GM12801 (cell line): Measurements from ENCODE around the gene CCL22.

Experiments
- TF ChIP-seq, protein P1 (sequence below): IDR thresholded peaks from one replicate; pipeline ENCODE4 v1.5.1; 2011; ENCODE audit warnings: control low read depth; ENCODE audit not compliant: insufficient read length; ENCODE audit errors: extremely low read depth

Gene CCL22

GRCh38 chr16:57319646-57320045 lies 38.9 kb upstream of the CCL22 start:
- TF ChIP-seq, protein P1, sequence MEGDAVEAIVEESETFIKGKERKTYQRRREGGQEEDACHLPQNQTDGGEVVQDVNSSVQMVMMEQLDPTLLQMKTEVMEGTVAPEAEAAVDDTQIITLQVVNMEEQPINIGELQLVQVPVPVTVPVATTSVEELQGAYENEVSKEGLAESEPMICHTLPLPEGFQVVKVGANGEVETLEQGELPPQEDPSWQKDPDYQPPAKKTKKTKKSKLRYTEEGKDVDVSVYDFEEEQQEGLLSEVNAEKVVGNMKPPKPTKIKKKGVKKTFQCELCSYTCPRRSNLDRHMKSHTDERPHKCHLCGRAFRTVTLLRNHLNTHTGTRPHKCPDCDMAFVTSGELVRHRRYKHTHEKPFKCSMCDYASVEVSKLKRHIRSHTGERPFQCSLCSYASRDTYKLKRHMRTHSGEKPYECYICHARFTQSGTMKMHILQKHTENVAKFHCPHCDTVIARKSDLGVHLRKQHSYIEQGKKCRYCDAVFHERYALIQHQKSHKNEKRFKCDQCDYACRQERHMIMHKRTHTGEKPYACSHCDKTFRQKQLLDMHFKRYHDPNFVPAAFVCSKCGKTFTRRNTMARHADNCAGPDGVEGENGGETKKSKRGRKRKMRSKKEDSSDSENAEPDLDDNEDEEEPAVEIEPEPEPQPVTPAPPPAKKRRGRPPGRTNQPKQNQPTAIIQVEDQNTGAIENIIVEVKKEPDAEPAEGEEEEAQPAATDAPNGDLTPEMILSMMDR = no peak

GRCh38 chr16:57324749-57325148 lies 33.8 kb upstream of the CCL22 start:
- TF ChIP-seq, protein P1 = no peak

DNA sequence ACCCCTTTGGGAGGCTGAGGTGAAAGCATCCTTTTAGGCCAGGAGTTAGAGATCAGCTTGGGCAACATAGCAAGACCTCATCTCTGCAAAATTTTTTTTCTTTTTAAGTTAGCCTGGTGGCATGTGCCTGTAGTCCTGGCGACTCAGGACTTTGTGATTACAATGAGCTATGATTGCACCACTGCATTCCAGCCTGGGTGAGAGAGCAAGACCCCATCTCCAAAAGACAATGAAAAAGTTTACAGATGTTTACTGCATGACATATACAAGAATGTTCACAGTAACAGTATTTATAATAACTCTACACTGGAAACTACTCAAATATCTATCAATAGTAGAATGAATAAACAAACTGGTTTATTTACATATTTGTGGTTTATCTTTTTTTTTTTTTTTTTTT lies 33.1 kb upstream of the CCL22 start:
- TF ChIP-seq, protein P1 = no peak

GRCh38 chr16:57329718-57330327 lies 28.8 kb upstream of the CCL22 start:
- TF ChIP-seq, protein P1 = no peak

DNA sequence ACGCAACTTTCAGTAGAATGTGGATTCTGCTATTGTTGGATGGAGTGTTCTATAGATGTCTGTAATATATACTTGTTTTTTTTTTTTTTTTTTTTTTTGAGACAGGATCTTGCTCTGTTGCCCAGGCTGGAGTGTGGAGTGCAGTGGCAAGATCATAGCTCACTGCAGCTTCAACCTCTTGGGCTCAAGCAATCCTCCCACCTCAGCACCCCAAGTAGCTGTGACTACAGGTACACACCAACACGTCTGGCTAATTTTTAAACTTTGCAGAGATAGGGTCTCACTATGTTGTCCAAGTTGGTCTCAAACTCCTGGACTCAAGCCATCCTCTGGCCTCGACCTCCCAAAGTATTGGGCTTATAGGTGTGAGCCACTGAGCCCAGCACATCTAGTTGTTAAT lies 27.2 kb upstream of the CCL22 start:
- TF ChIP-seq, protein P1 = no peak

- TF ChIP-seq, protein P1 = no peak
These were observed 25.2 kb upstream of the CCL22 start for GRCh38 chr16:57333402-57333801.

DNA sequence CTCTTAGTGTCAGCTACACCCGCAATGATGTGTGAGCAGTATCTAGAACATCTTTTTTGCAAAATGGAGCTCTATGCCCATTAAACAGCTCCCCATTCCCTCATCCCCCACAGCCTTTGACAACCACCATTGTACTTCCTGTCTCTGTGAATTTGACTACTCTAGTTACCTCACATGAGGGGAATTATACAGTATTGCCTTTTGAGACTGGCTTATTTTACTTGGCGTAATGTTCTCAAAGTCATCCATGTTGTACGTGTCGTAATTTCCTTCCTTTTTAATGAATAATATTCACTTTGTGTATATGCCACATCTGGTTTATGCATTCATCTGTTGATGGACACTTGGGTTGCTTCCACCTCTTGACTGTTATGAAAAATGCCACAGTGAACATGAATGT lies 23.2 kb upstream of the CCL22 start:
- TF ChIP-seq, protein P1 = no peak
